IMR-90 (cell line): ENCODE results near the gene KLC4. TPM values are rescaled to one million over a fixed set of nuclear protein-coding genes. Genes with fewer than 3 reads are reported as not detected.

Experiments
- ATAC-seq: fragments of 200-7000 bp; cut with Tn5 transposase; 2 replicates; pipeline ENCODE4 v1.9.1; 2020; ENCODE audit warnings: low read depth, mild to moderate bottlenecking, moderate library complexity
- BruUV-seq: library from RNA; stranded (reverse); fragments of 400-500 nt; replicated peaks from 2 replicates; lab custom pipeline; 2021; lab: Mats Ljungman, UMichigan
- CTCF ChIA-PET: fragments of 300-600 bp; formaldehyde crosslinking; extraction: SDS; loops from one replicate; lab custom pipeline; 2021; ENCODE audit warnings: antibody characterized with exemption; lab: Yijun Ruan, JAX
- POLR2A ChIA-PET: fragments of 300-600 bp; sonication (Branson Sonifier 250); formaldehyde crosslinking; loops from one replicate; lab custom pipeline; 2022; ENCODE audit warnings: antibody characterized with exemption; ENCODE audit not compliant: unreplicated experiment; lab: Charles Lee
- DNase-seq: peaks from one replicate; pipeline ENCODE4 v3.0.0; 2013
- H2AFZ ChIP-seq: replicated peaks from 2 replicates; pipeline ENCODE3; 2013; ENCODE audit warnings: low read length, mild to moderate bottlenecking; ENCODE audit not compliant: poor library complexity
- H2AK5ac ChIP-seq: 2 replicates; pipeline ENCODE4 v1.6.1; 2013; ENCODE audit warnings: low read depth, low read length, inconsistent platforms
- H2AK9ac ChIP-seq: replicated peaks from 2 replicates; pipeline ENCODE3; 2013; ENCODE audit warnings: mild to moderate bottlenecking, low read depth, low read length, moderate library complexity; ENCODE audit not compliant: poor library complexity
- H2BK120ac ChIP-seq: 2 replicates; pipeline ENCODE4 v1.6.1; 2013; ENCODE audit warnings: low read depth, low read length, inconsistent platforms
- H2BK15ac ChIP-seq: 3 replicates; pipeline ENCODE4 v1.6.1; 2013; ENCODE audit warnings: low read depth, low read length, inconsistent platforms
- H2BK20ac ChIP-seq: 2 replicates; pipeline ENCODE4 v1.6.1; 2013; ENCODE audit warnings: low read depth, mild to moderate bottlenecking, inconsistent platforms, low read length, moderate library complexity
- H2BK5ac ChIP-seq: 2 replicates; pipeline ENCODE4 v1.6.1; 2013; ENCODE audit warnings: mild to moderate bottlenecking, low read depth, low read length, inconsistent platforms; ENCODE audit not compliant: poor library complexity, severe bottlenecking
- H3K14ac ChIP-seq: replicated peaks from 2 replicates; pipeline ENCODE4 v1.6.1; 2013; ENCODE audit warnings: low read depth, low read length, inconsistent platforms
- H3K18ac ChIP-seq: 2 replicates; pipeline ENCODE4 v1.6.1; 2013; ENCODE audit warnings: low read depth, low read length, control low read depth
- H3K23ac ChIP-seq: 2 replicates; pipeline ENCODE4 v1.6.1; 2013; ENCODE audit warnings: low read depth, low read length, inconsistent platforms
- H3K27ac ChIP-seq: 2 replicates; pipeline ENCODE4 v1.5.1; 2013; ENCODE audit warnings: mild to moderate bottlenecking, control low read depth, low read length; ENCODE audit not compliant: insufficient read depth
- H3K27me3 ChIP-seq: 2 replicates; pipeline ENCODE4 v1.6.1; 2013; ENCODE audit warnings: low read length; ENCODE audit not compliant: control insufficient read depth, insufficient read depth
- H3K36me3 ChIP-seq: 2 replicates; pipeline ENCODE4 v1.6.1; 2013; ENCODE audit warnings: low read length, mixed read lengths; ENCODE audit not compliant: control insufficient read depth, insufficient read depth
- H3K4ac ChIP-seq: 2 replicates; pipeline ENCODE4 v1.6.1; 2013; ENCODE audit warnings: low read depth, low read length, inconsistent platforms
- H3K4me1 ChIP-seq: 2 replicates; pipeline ENCODE4 v1.6.1; 2013; ENCODE audit warnings: low read length, mixed read lengths; ENCODE audit not compliant: control insufficient read depth, insufficient read depth
- H3K4me2 ChIP-seq: 2 replicates; pipeline ENCODE4 v1.6.1; 2013; ENCODE audit warnings: low read depth, mild to moderate bottlenecking, control low read depth, low read length, moderate library complexity
- H3K4me3 ChIP-seq: 2 replicates; pipeline ENCODE4 v1.5.1; 2013; ENCODE audit warnings: low read depth, mild to moderate bottlenecking, control low read depth, low read length, moderate library complexity; ENCODE audit not compliant: insufficient read depth
- H3K56ac ChIP-seq: 2 replicates; pipeline ENCODE4 v1.6.1; 2013; ENCODE audit warnings: low read length, inconsistent platforms; ENCODE audit not compliant: insufficient read depth; ENCODE audit errors: extremely low read depth
- H3K79me1 ChIP-seq, 2 experiments: 2 replicates each; pipeline ENCODE4 v1.6.1; 2013; ENCODE audit warnings: low read length in 2 of 2, inconsistent platforms in 1 of 2, low read depth in 1 of 2
- H3K9ac ChIP-seq: 2 replicates; pipeline ENCODE4 v1.6.1; 2013; ENCODE audit warnings: low read depth, low read length, control low read depth
- H3K9me1 ChIP-seq: 2 replicates; pipeline ENCODE4 v1.6.1; 2013; ENCODE audit warnings: low read length, inconsistent platforms; ENCODE audit not compliant: insufficient read depth
- H3K9me3 ChIP-seq: 2 replicates; pipeline ENCODE4 v1.6.1; 2013; ENCODE audit warnings: low read length; ENCODE audit not compliant: control insufficient read depth, insufficient read depth
- H4K20me1 ChIP-seq: 2 replicates; pipeline ENCODE4 v1.6.1; 2013; ENCODE audit warnings: low read length, inconsistent platforms; ENCODE audit not compliant: insufficient read depth
- H4K5ac ChIP-seq: 2 replicates; pipeline ENCODE4 v1.6.1; 2013; ENCODE audit warnings: mild to moderate bottlenecking, low read depth, low read length, control low read depth
- H4K8ac ChIP-seq, 2 experiments: 2 replicates each; pipeline ENCODE4 v1.6.1; 2013; ENCODE audit warnings: low read depth in 2 of 2, low read length in 2 of 2, control low read depth in 1 of 2, inconsistent platforms in 1 of 2
- H4K91ac ChIP-seq: 2 replicates; pipeline ENCODE4 v1.6.1; 2013; ENCODE audit warnings: low read depth, low read length, inconsistent platforms; ENCODE audit not compliant: insufficient read depth
- CTCF ChIP-seq: conservative IDR thresholded peaks from 2 replicates; pipeline ENCODE4 v1.5.1; 2012; ENCODE audit warnings: mild to moderate bottlenecking, low read depth, low read length, improper control_type of control experiment
- FOS ChIP-seq: fragments of 150-350 bp; IDR thresholded peaks from 2 replicates; pipeline ENCODE4 v1.6.1; 2016; ENCODE audit warnings: low read depth, low read length
- MAZ ChIP-seq: IDR thresholded peaks from 2 replicates; pipeline ENCODE4 v1.6.1; 2012; ENCODE audit warnings: low read depth, mild to moderate bottlenecking, low read length, improper control_type of control experiment, moderate library complexity, borderline replicate concordance
- POLR2A ChIP-seq: IDR thresholded peaks from 2 replicates; pipeline ENCODE4 v1.6.1; 2012; ENCODE audit warnings: mild to moderate bottlenecking, low read depth, low read length
- RAD21 ChIP-seq: IDR thresholded peaks from 2 replicates; pipeline ENCODE4 v1.6.1; 2012; ENCODE audit warnings: low read length, improper control_type of control experiment
- SMC3 ChIP-seq: fragments of 150-350 bp; IDR thresholded peaks from 2 replicates; pipeline ENCODE4 v1.6.1; 2016; ENCODE audit warnings: low read depth, mild to moderate bottlenecking, antibody characterized with exemption, low read length, moderate library complexity
- USF2 ChIP-seq: fragments of 150-350 bp; IDR thresholded peaks from 2 replicates; pipeline ENCODE4 v1.6.1; 2017; ENCODE audit warnings: mild to moderate bottlenecking, antibody characterized with exemption, low read length, low read depth
- WGBS, 2 experiments: methylation state at CpG; one replicate each; pipeline versions ENCODE4 v1.1.5 to v1.1.7; 2013; ENCODE audit warnings: missing lambda C conversion rate in 2 of 2; ENCODE audit not compliant: insufficient read length in 1 of 2; ENCODE audit errors: extremely low coverage in 2 of 2; 5-methylcytosine and 5-hydroxymethylcytosine counted together
- dilution Hi-C: fragments of 300-500 bp; cut with HindIII; formaldehyde crosslinking; loops from one replicate; pipeline ENCODE4 v1.14.3; 2018; ENCODE audit warnings: low sequenced_read_pairs; ENCODE audit not compliant: unreplicated experiment
- in situ Hi-C: fragments of 300-500 bp; cut with MboI; formaldehyde crosslinking; loops from 3 replicates; pipeline ENCODE4 v1.14.3; 2019; ENCODE audit warnings: low sequenced_read_pairs, inconsistent platforms, mixed read lengths
- intact Hi-C: fragments of 100-400 bp; cut with micrococcal nuclease; formaldehyde crosslinking; loops from 2 replicates; pipeline ENCODE4 v1.10.0; 2022
- polyA plus RNA-seq, 3 experiments: library from polyadenylated mRNA; depleted of rRNA; stranded (reverse); fragments of >200 nt; gene quantifications; 2 replicates each; pipeline ENCODE4 v1.2.3, GENCODE V29; 2012; ENCODE audit warnings: low replicate concordance in 1 of 3
- total RNA-seq: library from RNA; depleted of rRNA; stranded (reverse); fragments of >200 nt; gene quantifications from 2 replicates; pipeline ENCODE4 v1.2.3, GENCODE V29; 2012

The KLC4 gene
- total and polyA plus RNA-seq, 2 of the 4 experiments (the other 2 are of a cell fraction): 10.9 to 13.0 TPM

- no peak overlapping the region for H2AFZ ChIP-seq
- ATAC-seq: no peak
- no peak overlapping the region for H3K18ac ChIP-seq
- H3K56ac ChIP-seq: no peak overlapping the region
- ChIA-PET CTCF (no interaction called here), POLR2A (no interaction called here)
- in situ Hi-C loops (no loop called here), dilution Hi-C loops (no loop called here), intact Hi-C loops (no loop called here)
- H4K8ac ChIP-seq: no peak overlapping the region
- no peaks in the 10 kb centered on the region for H3K9me3 ChIP-seq
- no peak overlapping the region for H3K4me3 ChIP-seq
- H2AK5ac ChIP-seq: no peak overlapping the region
- H2BK20ac ChIP-seq: no peak overlapping the region
- WGBS, 2 experiments: no CpG with 5 or more reads among the region's 5 CpGs
- no peak overlapping the region for H2BK5ac ChIP-seq
- no peak overlapping the region for H3K4ac ChIP-seq
- TF ChIP-seq POLR2A (no peak), RAD21 (no peak), FOS (no peak), SMC3 (no peak), CTCF (no peak), MAZ (no peak), USF2 (no peak)
- H2AK9ac ChIP-seq: no peak overlapping the region
- no peak overlapping the region for H3K9ac ChIP-seq
- no peaks in the 10 kb centered on the region for H3K27me3 ChIP-seq
- H3K4me2 ChIP-seq: no peak overlapping the region
- no peak overlapping the region for H3K14ac ChIP-seq
- no peak for DNase-seq
- peaks cover 53% of the 10 kb centered on the region for H3K36me3 ChIP-seq
- no peak overlapping the region for H3K23ac ChIP-seq
- H4K20me1 ChIP-seq: peaks cover 17% of the 10 kb centered on the region
- BruUV-seq: no TSS peak
- H2BK15ac ChIP-seq: no peak overlapping the region
- H4K5ac ChIP-seq: no peak overlapping the region
- no peak overlapping the region for H4K91ac ChIP-seq
- H3K4me1 ChIP-seq: peaks cover 2% of the 10 kb centered on the region; the same call in 1 of the 2 replicates
- 0 out of 2 replicates have a peak, but pooled peaks cover 4% of the 10 kb centered on the region for H3K9me1 ChIP-seq
- no peak overlapping the region for H2BK120ac ChIP-seq
- H3K79me1 ChIP-seq: peaks cover 29 to 45% of the 10 kb centered on the region in 2 experiments
- H3K27ac ChIP-seq: no peak overlapping the region
Observed at GRCh38 chr6:43026365-43026764, 33.1 kb upstream of the KLC4 start.
